GM23338 (cell line): Measurements from ENCODE around the gene COPE. TPM values are rescaled to one million over a fixed set of nuclear protein-coding genes. Genes with fewer than 3 reads are reported as not detected.

Experiments used
- ATAC-seq: fragments of 200-7000 bp; cut with Tn5 transposase; 3 replicates; pipeline ENCODE4 v1.9.1; 2020
- DNase-seq: peaks from one replicate; pipeline ENCODE4 v3.0.0-alpha.2; 2015; ENCODE audit warnings: low spot score
- H2AFZ ChIP-seq: fragments of 200-600 bp; sonication (generic); 2 replicates; pipeline ENCODE4 v1.8.0; 2016; ENCODE audit warnings: antibody characterized with exemption, mild to moderate bottlenecking, moderate library complexity
- H3F3A ChIP-seq: fragments of 200-600 bp; sonication (generic); replicated peaks from 2 replicates; pipeline ENCODE4 v1.8.0; 2017; ENCODE audit warnings: antibody characterized with exemption, mixed run types, low read depth
- H3K27ac ChIP-seq: fragments of 200-600 bp; sonication (generic); 2 replicates; pipeline ENCODE4 v1.6.1; 2016; ENCODE audit warnings: low read depth
- H3K27me3 ChIP-seq: fragments of 200-600 bp; sonication (generic); 2 replicates; pipeline ENCODE4 v1.8.0; 2016; ENCODE audit warnings: mild to moderate bottlenecking, mixed run types, moderate library complexity; ENCODE audit not compliant: insufficient read depth
- H3K36me3 ChIP-seq: fragments of 200-600 bp; sonication (generic); 2 replicates; pipeline ENCODE4 v1.8.0; 2016; ENCODE audit warnings: mild to moderate bottlenecking; ENCODE audit not compliant: insufficient read depth
- H3K4me1 ChIP-seq: fragments of 200-600 bp; sonication (generic); 2 replicates; pipeline ENCODE4 v1.8.0; 2016; ENCODE audit warnings: mild to moderate bottlenecking, moderate library complexity; ENCODE audit not compliant: insufficient read depth
- H3K4me2 ChIP-seq: fragments of 200-600 bp; sonication (generic); 2 replicates; pipeline ENCODE4 v1.7.1; 2017; ENCODE audit warnings: mixed run types
- H3K4me3 ChIP-seq: fragments of 200-600 bp; sonication (generic); 2 replicates; pipeline ENCODE4 v1.6.1; 2016; ENCODE audit warnings: mixed run types
- H3K79me2 ChIP-seq: fragments of 200-600 bp; sonication (generic); replicated peaks from 2 replicates; pipeline ENCODE4 v1.8.0; 2017; ENCODE audit warnings: mild to moderate bottlenecking; ENCODE audit not compliant: insufficient read depth
- H3K9me2 ChIP-seq: fragments of 200-600 bp; sonication (generic); 2 replicates; pipeline ENCODE4 v1.8.0; 2017; ENCODE audit not compliant: insufficient read depth
- H4K20me1 ChIP-seq: fragments of 200-600 bp; sonication (generic); replicated peaks from 2 replicates; pipeline ENCODE4 v1.8.0; 2017; ENCODE audit warnings: mild to moderate bottlenecking; ENCODE audit not compliant: insufficient read depth
- H3K27ac Mint-ChIP-seq: 2 replicates; pipeline ENCODE4 v1.8.0; 2020; ENCODE audit warnings: inconsistent platforms, mild to moderate bottlenecking, moderate library complexity, mixed read lengths
- H3K27me3 Mint-ChIP-seq: 3 replicates; pipeline ENCODE4 v1.8.0; 2022; ENCODE audit warnings: low read depth, mild to moderate bottlenecking, moderate library complexity, mixed read lengths, inconsistent platforms; ENCODE audit not compliant: insufficient read depth, poor library complexity
- H3K36me3 Mint-ChIP-seq: 3 replicates; pipeline ENCODE4 v1.8.0; 2021; ENCODE audit warnings: low read depth, mild to moderate bottlenecking, inconsistent platforms, moderate library complexity, mixed read lengths
- H3K4me1 Mint-ChIP-seq: 3 replicates; pipeline ENCODE4 v1.8.0; 2020; ENCODE audit warnings: mild to moderate bottlenecking, inconsistent platforms, mixed read lengths
- H3K4me3 Mint-ChIP-seq: 3 replicates; pipeline ENCODE4 v1.8.0; 2021; ENCODE audit warnings: moderate library complexity, mild to moderate bottlenecking, inconsistent platforms, mixed read lengths
- H3K9me3 Mint-ChIP-seq: 3 replicates; pipeline ENCODE4 v1.8.0; 2020; ENCODE audit warnings: moderate library complexity, mild to moderate bottlenecking, inconsistent platforms, mixed read lengths
- CREB1 ChIP-seq: fragments of 250-450 bp; sonication (Bioruptor Pico); IDR thresholded peaks from 2 replicates; pipeline ENCODE4 v1.5.0; 2020; ENCODE audit warnings: low read depth, mild to moderate bottlenecking, moderate library complexity
- ETS1 ChIP-seq: IDR thresholded peaks from 2 replicates; pipeline ENCODE4 v1.6.1; 2016; ENCODE audit warnings: antibody characterized with exemption
- EZH2 ChIP-seq: fragments of 200-600 bp; sonication (generic); IDR thresholded peaks from one replicate; pipeline ENCODE4 v1.8.0; 2017; ENCODE audit warnings: antibody characterized with exemption, mild to moderate bottlenecking, low read depth; ENCODE audit not compliant: unreplicated experiment
- JUNB ChIP-seq: IDR thresholded peaks from one replicate; pipeline ENCODE4 v1.6.1; 2016; ENCODE audit warnings: antibody characterized with exemption; ENCODE audit not compliant: unreplicated experiment
- REST ChIP-seq: IDR thresholded peaks from one replicate; pipeline ENCODE4 v1.6.1; 2018; ENCODE audit warnings: antibody characterized with exemption; ENCODE audit not compliant: unreplicated experiment
- STAT1 ChIP-seq: IDR thresholded peaks from one replicate; pipeline ENCODE4 v1.6.1; 2016; ENCODE audit warnings: antibody characterized with exemption; ENCODE audit not compliant: unreplicated experiment
- ZNF114 ChIP-seq: fragments of 250-450 bp; sonication (Bioruptor Pico); IDR thresholded peaks from 2 replicates; pipeline ENCODE4 v1.5.0; 2020; ENCODE audit warnings: mild to moderate bottlenecking, moderate library complexity
- ZNF331 ChIP-seq: fragments of 250-450 bp; sonication (Bioruptor Pico); IDR thresholded peaks from 2 replicates; pipeline ENCODE4 v1.5.0; 2020; ENCODE audit warnings: low read depth, mild to moderate bottlenecking, moderate library complexity
- polyA plus RNA-seq: library from polyadenylated mRNA; unstranded; fragments of >200 nt; fragmentation: Nextera tagmentation; extraction: Ambion mirVana; gene quantifications from 2 replicates; pipeline ENCODE4 v1.2.1, GENCODE V29; 2016
- total RNA-seq: library from RNA; depleted of rRNA; stranded (reverse); fragments of >200 nt; shearing (Covaris generic); gene quantifications from 2 replicates; pipeline ENCODE4 v1.2.3, GENCODE V29; 2014

COPE gene
- total and polyA plus RNA-seq, 2 experiments from 2014 or later = 263 TPM

- TF ChIP-seq STAT1 (no peak), CREB1 (CRISPR knock-in tag) (no peak), ZNF331 (CRISPR knock-in tag) (no peak), ZNF114 (no peak), REST (no peak)
Observed at GRCh38 chr19:18869781-18870530, 49.2 kb downstream of the COPE start (continued).

GRCh38 chr19:18869023-18869618, 50.1 kb downstream of the COPE start:
- H2AFZ ChIP-seq = no peak overlapping the region
- H3K27ac Mint-ChIP-seq = no peak overlapping the region
- no peaks in the 10 kb centered on the region for H3K9me2 ChIP-seq
- H3K79me2 ChIP-seq = no peaks in the 10 kb centered on the region
- H3K36me3 ChIP-seq = no peaks in the 10 kb centered on the region
- peaks cover 25% of the 10 kb centered on the region for H3K27me3 Mint-ChIP-seq
- H3K27ac ChIP-seq = no peak overlapping the region
- H3K4me3 ChIP-seq = peak overlapping the region; percentile 57
- DNase-seq = peak; percentile 64
- peaks cover 9% of the 10 kb centered on the region; the same call in 2 of the 3 replicates for H3K4me1 Mint-ChIP-seq
- no peak overlapping the region; the same call in 2 of the 3 replicates for H3K4me3 Mint-ChIP-seq
- H3K36me3 Mint-ChIP-seq = peaks cover 28% of the 10 kb centered on the region
- H3K4me1 ChIP-seq = peaks cover 5% of the 10 kb centered on the region; the same call in 1 of the 2 replicates
- no peak for TF ChIP-seq CREB1 (CRISPR knock-in tag)
- peak; percentile 37 for TF ChIP-seq EZH2
- TF ChIP-seq ETS1 = no peak
- TF ChIP-seq JUNB = no peak
- H3K9me3 Mint-ChIP-seq = no peaks in the 10 kb centered on the region; the same call in 1 of the 3 replicates
- peaks cover 14% of the 10 kb centered on the region for H4K20me1 ChIP-seq
- peak; percentile 13 for ATAC-seq
- H3K27me3 ChIP-seq = peaks cover 33% of the 10 kb centered on the region
- peak overlapping the region; percentile 84 for H3K4me2 ChIP-seq
- H3F3A ChIP-seq = peaks cover 29% of the 10 kb centered on the region
